Heart left ventricle (tissue), 16 donors: Measurements from ENCODE around the gene BABAM1. TPM values are rescaled to one million over a fixed set of nuclear protein-coding genes. Genes with fewer than 3 reads are reported as not detected.
A peak's percentile ranks its signal among the peaks of the same experiment; 100 is the strongest.

ENCODE experiments used
- ATAC-seq, 4 donors: fragments of 200-7000 bp; cut with Tn5 transposase; one replicate each; pipeline ENCODE4 v1.9.1; 2020 to 2022; ENCODE audit warnings: moderate library complexity in 4 of 4, mild to moderate bottlenecking in 3 of 4, moderate number of reproducible peaks in 1 of 4
- DNase-seq, 5 donors: peaks; one replicate each; pipeline ENCODE4 v3.0.0-alpha.2; 2020
- H3K27ac ChIP-seq, 12 donors: fragments of 200-600 bp; sonication (generic) in 4 of 12; one replicate each; pipeline versions ENCODE4 v1.5.0 to v1.8.0; 2016 to 2022; ENCODE audit warnings: mild to moderate bottlenecking in 2 of 12
- H3K27me3 ChIP-seq, 9 donors: fragments of 200-600 bp; sonication (generic) in 2 of 9; one replicate each; pipeline versions ENCODE4 v1.5.1 to v1.8.0; 2016 to 2022; ENCODE audit warnings: mild to moderate bottlenecking in 3 of 9
- H3K36me3 ChIP-seq, 9 donors: fragments of 200-600 bp; sonication (generic) in 2 of 9; one replicate each; pipeline versions ENCODE4 v1.5.0 to v1.8.0; 2018 to 2022; ENCODE audit warnings: mild to moderate bottlenecking in 2 of 9
- H3K4me1 ChIP-seq, 12 donors: fragments of 200-600 bp; sonication (generic) in 4 of 12; one replicate each; pipeline versions ENCODE4 v1.5.0 to v1.8.0; 2016 to 2022; ENCODE audit warnings: mild to moderate bottlenecking in 3 of 12
- H3K4me3 ChIP-seq, 12 donors: fragments of 200-600 bp; sonication (generic) in 4 of 12; one replicate each; pipeline versions ENCODE4 v1.5.0 to v1.8.0; 2017 to 2022; ENCODE audit warnings: mild to moderate bottlenecking in 9 of 12, moderate library complexity in 4 of 12
- H3K9me3 ChIP-seq, 12 donors: fragments of 200-600 bp; sonication (generic) in 4 of 12; one replicate each; pipeline versions ENCODE4 v1.5.0 to v1.8.0; 2016 to 2022; ENCODE audit warnings: mild to moderate bottlenecking in 1 of 12
- CTCF ChIP-seq, 12 donors: fragments of 200-600 bp; sonication (generic) in 4 of 12; IDR thresholded peaks; one replicate each; pipeline versions ENCODE4 v1.5.0 to v1.8.0; 2018 to 2022; ENCODE audit warnings: antibody characterized with exemption in 12 of 12, mild to moderate bottlenecking in 5 of 12
- POLR2A ChIP-seq, 2 donors: fragments of 450-650 bp; IDR thresholded peaks; one replicate each; pipeline ENCODE4 v1.6.1; 2017; ENCODE audit warnings: antibody characterized with exemption in 2 of 2, mild to moderate bottlenecking in 2 of 2, moderate library complexity in 2 of 2
- WGBS, 4 donors: extraction: QIAGEN DNeasy Blood & Tissue Kit in 2 of 4; methylation state at CpG; one replicate each; pipeline versions ENCODE4 v1.1.5 to v1.1.7; 2013 to 2018; 5-methylcytosine and 5-hydroxymethylcytosine counted together
- intact Hi-C, 10 donors: fragments of 100-400 bp; cut with DNase I; formaldehyde crosslinking; loops; one replicate each; pipeline versions ENCODE4 v1.11.1 to v1.14.2; 2022
- polyA plus RNA-seq, 2 donors: library from polyadenylated mRNA; stranded (reverse); fragments of 200-250 nt; gene quantifications; one replicate each; pipeline ENCODE4 v1.2.3, GENCODE V29; 2013
- total RNA-seq, 9 donors: library from RNA; depleted of rRNA in 2 of 9; stranded (reverse); fragments of >200 nt in 2 of 9; fragmentation: NEBNext Ultra II Directional in 3 of 9; extraction: Animal tissue kit (Norgen Biotek cat#: 25700) in 3 of 9; gene quantifications; one replicate each; pipeline versions ENCODE4 v1.1.0 to v1.2.4, GENCODE V29; 2016 to 2023
- donor health status: ischemic (EF 13 %, LVEDD 7.1; RV severe dilation, severe dysfunction).
- donor health status: healthy with polysubstance abuse.
- donor health status: DM: no; HTN: yes; CAD: no.
- donor health status: DM: no; HTN: no; CAD: no.
- donor health status: ischemic (EF 25% LVEDD 6.9; RV normal size, moderate dysfunction).
- donor health status: ischemic (EF 25% LVEDD 5.7; RV mildly dilated, moderate dysfunction).
- donor health status: healthy.
- donor health status: DM: yes; HTN: yes; CAD: no.
- donor health status: ischemic (EF 35%, LVEDD 5.7; RV mildly dilated, moderate dysfunction).
- donor health status: nonischemic (EF 11% LVEDD 7.7; RV severe dilation, severe dysfunction).
- donor health status: DM: yes; HTN: yes; CAD: no.
- donor health status: PGD.
- donor health status: ischemic (EF 29% LVEDD 5.4; RV normal size, mild dysfunction).
- donor health status: nonischemic (EF 23%, LVEDD 6.1; RV moderate dilation, normal function).

The BABAM1 gene
- total and polyA plus RNA-seq, 11 donors = 60.9 to 92.4 (median 73.5) TPM

GRCh38 chr19:17229890-17230289, 37.4 kb upstream of the BABAM1 start:
- no peaks in the 10 kb centered on the region for H3K27me3 ChIP-seq
- H3K27ac ChIP-seq = no peak overlapping the region
- DNase-seq = peak in 2 of 5 donors; percentile 22 to 35
- no peak overlapping the region for H3K4me3 ChIP-seq
- no peak for ATAC-seq
- intact Hi-C loops = loop anchor here in 3 of 10 donors (5.0 to 10.0 kb wide), 2 partner anchors 153 to 155 kb away; partner anchors contain the start of genes HAUS8 (in 3 of the 3) and MYO9B (in 3 of the 3)
- 94 to 98% (median 97%) methylated on average over 3 of the region's 3 CpGs for WGBS, 4 donors
- peaks cover 0 to 47% (median 22%) of the 10 kb centered on the region in 9 donors for H3K36me3 ChIP-seq
- H3K9me3 ChIP-seq = no peaks in the 10 kb centered on the region
- no peak for TF ChIP-seq POLR2A (IDR thresholded peaks at IDR 0.05)
- no peak for TF ChIP-seq CTCF (IDR thresholded peaks at IDR 0.05)
- peaks cover under 1 to 25% (median 16%) of the 10 kb centered on the region in 12 donors for H3K4me1 ChIP-seq

- peak in 1 of 5 donors; percentile 23 for DNase-seq
- 72 to 89% (median 86%) methylated on average over 12 to 25 of the region's 25 CpGs for WGBS, 4 donors
- ATAC-seq = no peak
- Histone ChIP-seq H3K4me3 (no peak overlapping the region), H3K9me3 (no peaks in the 10 kb centered on the region), H3K4me1 (peaks cover 4 to 29% (median 22%) of the 10 kb centered on the region in 12 donors), H3K36me3 (peaks cover 0 to 47% (median 22%) of the 10 kb centered on the region in 9 donors), H3K27ac (no peak overlapping the region), H3K27me3 (no peaks in the 10 kb centered on the region)
- intact Hi-C loops = loop anchor here in 1 of 10 donors (10.0 kb wide), 1 partner anchor 157 kb away; the partner anchor contains the start of genes HAUS8 and MYO9B
- TF ChIP-seq CTCF (IDR thresholded peaks at IDR 0.05) (no peak), POLR2A (IDR thresholded peaks at IDR 0.05) (no peak)
Measured at GRCh38 chr19:17232258-17232657, 35.0 kb upstream of the BABAM1 start.

GRCh38 chr19:17234911-17235299, 32.3 kb upstream of the BABAM1 start:
- Histone ChIP-seq H3K4me3 (peak overlapping the region in 11 of 12 donors; percentile 40 to 82 (median 66)), H3K27ac (peak overlapping the region in 11 of 12 donors; percentile 53 to 86 (median 75)), H3K4me1 (peaks cover 4 to 29% (median 19%) of the 10 kb centered on the region in 12 donors), H3K9me3 (no peaks in the 10 kb centered on the region), H3K27me3 (no peaks in the 10 kb centered on the region), H3K36me3 (peaks cover 0 to 52% (median 32%) of the 10 kb centered on the region in 9 donors)
- TF ChIP-seq CTCF (IDR thresholded peaks at IDR 0.05) (no peak), POLR2A (IDR thresholded peaks at IDR 0.05) (no peak)
- WGBS, 4 donors = 35 to 45% (median 37%) methylated on average over 8 to 11 of the region's 11 CpGs
- intact Hi-C loops = loop anchor here in 3 of 10 donors (5.0 to 10.0 kb wide), 3 partner anchors 158 to 168 kb away; partner anchors contain the start of genes HAUS8 (in 2 of the 3) and MYO9B (in 2 of the 3)
- peak in 2 of 5 donors; percentile 43 to 50 for DNase-seq
- peak in 3 of 4 donors; percentile 57 to 73 (median 63) for ATAC-seq

GRCh38 chr19:17235300-17235970, 31.8 kb upstream of the BABAM1 start:
- Histone ChIP-seq H3K27me3 (no peaks in the 10 kb centered on the region), H3K36me3 (peaks cover 0 to 54% (median 32%) of the 10 kb centered on the region in 9 donors), H3K27ac (peak overlapping the region in 11 of 12 donors; percentile 53 to 86 (median 75)), H3K9me3 (no peaks in the 10 kb centered on the region), H3K4me3 (peak overlapping the region; percentile 11 to 82 (median 66)), H3K4me1 (peaks cover 4 to 29% (median 19%) of the 10 kb centered on the region in 12 donors)
- 1 to 9% (median 6%) methylated on average over 28 to 80 of the region's 80 CpGs; no CpG with 5 or more reads in 1 of the 4 donors for WGBS, 4 donors
- intact Hi-C loops = loop anchor here in 3 of 10 donors (5.0 to 10.0 kb wide), 3 partner anchors 158 to 168 kb away; partner anchors contain the start of genes HAUS8 (in 2 of the 3) and MYO9B (in 2 of the 3)
- peak; percentile 69 to 91 (median 76) for DNase-seq
- TF ChIP-seq POLR2A (IDR thresholded peaks at IDR 0.05) = peak in 1 of 2 donors; percentile 21
- TF ChIP-seq CTCF (IDR thresholded peaks at IDR 0.05) = peak; percentile 31 to 80 (median 58)
- ATAC-seq = peak; percentile 71 to 89 (median 88)
